GM18870 (cell line): ENCODE results near the gene NRARP.
A peak's percentile ranks its signal among the peaks of the same experiment; 100 is the strongest.

Experiments
- ATAC-seq: cut with Tn5 transposase; IDR thresholded peaks from one replicate; pipeline ENCODE4 v1.9.1; 2021; ENCODE audit warnings: moderate library complexity; ENCODE audit not compliant: unreplicated experiment

Gene NRARP

DNA sequence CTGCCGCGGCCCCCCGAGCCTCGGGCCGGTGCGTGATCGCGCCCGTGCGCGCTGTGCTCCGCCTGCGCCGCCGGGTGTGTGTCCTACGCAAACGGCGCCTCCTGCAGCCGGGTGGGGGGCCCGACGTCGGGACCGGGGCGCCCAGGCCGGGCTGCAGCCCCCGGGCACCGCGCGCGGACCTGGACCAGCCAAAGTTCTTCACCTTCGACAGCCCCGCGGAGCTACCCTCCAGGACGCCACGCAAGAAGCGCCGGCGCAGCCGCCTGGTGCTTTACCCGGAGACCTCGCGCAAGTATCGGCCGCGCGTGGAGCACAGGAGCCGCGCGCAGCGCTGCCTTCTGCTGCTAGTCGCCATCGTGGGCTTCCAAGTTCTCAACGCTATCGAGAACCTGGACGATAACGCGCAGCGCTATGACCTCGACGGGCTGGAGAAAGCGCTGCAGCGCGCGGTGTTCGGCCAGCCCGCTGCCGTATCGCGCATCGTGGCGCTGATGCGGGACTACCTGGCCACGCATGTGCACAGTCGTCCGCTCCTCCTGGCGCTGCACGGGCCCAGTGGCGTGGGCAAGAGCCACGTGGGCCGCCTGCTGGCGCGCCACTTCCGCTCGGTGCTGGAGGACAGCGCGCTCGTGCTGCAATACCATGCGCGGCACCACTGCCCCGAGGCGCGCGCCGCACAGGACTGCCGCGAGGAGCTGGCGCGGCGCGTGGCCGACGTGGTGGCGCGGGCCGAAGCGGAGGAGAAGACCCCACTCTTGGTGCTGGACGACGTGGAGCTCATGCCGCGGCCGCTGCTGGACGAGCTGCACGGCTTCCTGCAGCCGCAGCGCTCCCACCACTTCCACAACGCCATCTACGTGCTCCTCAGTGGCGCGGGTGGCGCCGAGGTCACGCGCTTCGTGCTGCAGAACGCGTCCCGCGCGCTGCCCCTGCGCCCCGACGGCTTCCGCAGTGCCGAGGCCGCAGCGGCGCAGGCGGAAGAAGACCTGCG, 23.1 kb downstream of the NRARP start:
- no peak for ATAC-seq

- no peak for ATAC-seq
These were observed 23.9 kb downstream of the NRARP start for GRCh38 chr9:137278061-137278701.

GRCh38 chr9:137277329-137278041, 24.6 kb downstream of the NRARP start, which contains the start of gene TOR4A:
Gene TOR4A (plus strand): TSS chr9:137277726. CDS start chr9:137278690, 964 bp downstream.
- peak; percentile 63 for ATAC-seq

DNA sequence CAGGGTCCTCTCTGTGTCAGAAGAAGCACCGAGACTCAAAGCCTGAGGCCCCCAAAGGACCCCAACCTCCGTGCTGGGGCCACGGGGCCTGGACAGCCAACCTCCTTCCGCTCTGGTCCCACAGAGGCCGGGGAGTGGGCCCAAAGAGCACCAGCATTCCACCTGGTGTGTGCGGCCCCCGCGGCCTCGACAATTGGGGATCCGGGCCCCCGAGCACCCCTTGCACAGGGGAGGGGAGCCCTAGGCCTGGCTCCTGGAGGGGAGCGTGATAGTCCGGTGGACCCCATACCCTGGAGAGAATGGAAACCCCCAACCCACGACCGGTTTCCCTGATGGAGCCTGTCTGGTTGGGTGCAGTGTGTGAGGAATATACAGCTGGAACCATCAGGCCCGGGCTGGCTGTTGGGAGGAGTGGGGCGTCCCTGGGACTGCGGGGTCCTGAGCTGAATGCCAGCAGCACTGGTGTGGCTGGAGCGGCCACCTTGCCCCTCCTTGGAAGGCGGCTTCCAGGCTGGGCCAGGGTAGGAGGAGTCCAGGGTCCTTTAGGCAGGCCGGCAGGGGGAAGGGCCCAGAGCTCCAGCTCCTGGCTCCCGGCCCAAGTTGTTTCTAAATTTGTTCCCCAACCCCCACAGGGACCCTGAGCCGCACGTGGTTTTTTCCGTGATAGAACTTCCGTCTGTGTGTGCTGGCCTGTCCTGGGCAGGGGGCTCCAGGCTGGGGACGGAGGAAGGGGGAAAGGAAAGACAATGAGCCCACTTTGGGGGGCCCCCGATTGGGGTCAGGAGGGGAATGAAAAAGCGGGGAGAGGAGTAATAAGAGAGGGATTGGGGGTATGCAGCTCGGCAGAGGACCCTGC, 25.4 kb downstream of the NRARP start:
- ATAC-seq: no peak

- no peak for ATAC-seq
These were observed 26.2 kb downstream of the NRARP start for GRCh38 chr9:137275588-137276472.

GRCh38 chr9:137275203-137275587, 26.9 kb downstream of the NRARP start:
- ATAC-seq: no peak

DNA sequence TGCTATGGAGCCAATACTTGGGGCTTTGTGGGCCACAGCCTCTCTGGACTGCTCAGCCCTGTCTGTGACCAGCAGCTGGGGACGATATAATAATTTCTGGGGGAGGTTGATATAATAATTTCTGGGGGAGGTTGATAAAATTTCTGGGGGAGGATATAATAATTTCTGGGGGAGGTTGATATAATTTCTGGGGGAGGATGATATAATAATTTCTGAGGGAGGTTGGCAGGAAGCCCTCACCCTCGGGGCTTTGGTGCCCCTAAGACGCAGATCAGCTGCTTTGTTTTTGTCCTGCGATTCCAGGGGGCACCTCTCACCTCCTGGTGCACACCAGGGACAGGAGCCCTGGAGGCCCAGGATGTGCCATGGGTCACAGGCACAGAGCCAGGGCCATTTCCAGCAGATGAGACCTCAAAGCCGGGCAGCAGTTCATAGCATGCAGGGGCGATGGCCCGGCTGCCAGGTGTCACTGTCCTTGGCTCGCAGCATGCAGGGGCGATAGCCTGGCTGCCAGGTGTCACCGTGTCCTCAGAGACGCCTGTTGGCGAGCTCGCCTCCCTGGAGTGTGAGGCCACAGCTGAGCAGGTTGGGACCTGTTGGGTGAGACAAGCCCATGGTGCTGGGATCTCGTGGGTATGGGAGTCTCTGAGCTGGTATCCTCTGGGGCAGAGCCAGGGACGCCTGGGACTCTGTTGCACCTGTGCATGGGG, 28.3 kb downstream of the NRARP start:
- no peak for ATAC-seq

GRCh38 chr9:137273095-137273490, 29.0 kb downstream of the NRARP start:
- no peak for ATAC-seq

DNA sequence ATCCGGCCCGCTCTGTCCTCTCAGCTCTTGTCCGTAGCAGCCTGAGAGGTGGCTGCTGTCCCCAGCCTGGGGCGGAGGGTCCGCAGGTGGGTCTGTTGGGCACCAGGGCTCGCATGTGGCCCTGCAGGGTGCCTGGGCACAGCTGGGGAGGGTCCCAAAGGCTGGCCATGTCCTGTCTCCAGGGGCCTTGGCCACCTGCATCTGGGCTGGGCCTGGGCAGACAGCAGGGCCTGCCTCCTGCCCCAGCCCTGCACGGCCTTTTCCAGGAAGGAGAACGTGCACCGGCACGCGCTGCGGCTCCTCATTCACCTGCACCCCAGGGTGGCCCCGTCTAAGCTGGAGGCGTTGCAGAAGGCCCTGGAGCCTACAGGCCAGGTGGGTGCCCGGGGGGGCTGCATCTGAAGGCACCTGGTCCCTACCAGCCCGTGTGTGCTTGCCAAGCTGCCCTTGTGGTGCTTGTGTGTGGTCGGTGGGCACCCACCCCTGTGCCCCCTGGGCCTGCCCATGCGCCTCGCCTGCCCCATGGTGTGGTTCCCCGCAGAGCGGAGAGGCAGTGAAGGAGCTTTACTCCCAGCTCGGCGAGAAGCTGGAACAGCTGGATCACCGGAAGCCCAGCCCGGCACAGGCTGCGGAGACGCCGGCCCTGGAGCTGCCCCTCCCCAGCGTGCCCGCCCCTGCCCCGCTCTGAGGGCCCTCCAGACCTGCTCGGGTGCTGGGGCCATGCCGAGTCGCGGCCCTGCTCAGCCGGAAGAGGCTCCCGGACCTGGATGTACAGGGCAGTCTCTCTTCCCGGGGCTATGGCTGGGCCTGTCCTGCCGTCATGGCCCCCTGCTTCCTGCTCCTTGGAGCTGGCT, 29.6 kb downstream of the NRARP start:
- no peak for ATAC-seq

DNA sequence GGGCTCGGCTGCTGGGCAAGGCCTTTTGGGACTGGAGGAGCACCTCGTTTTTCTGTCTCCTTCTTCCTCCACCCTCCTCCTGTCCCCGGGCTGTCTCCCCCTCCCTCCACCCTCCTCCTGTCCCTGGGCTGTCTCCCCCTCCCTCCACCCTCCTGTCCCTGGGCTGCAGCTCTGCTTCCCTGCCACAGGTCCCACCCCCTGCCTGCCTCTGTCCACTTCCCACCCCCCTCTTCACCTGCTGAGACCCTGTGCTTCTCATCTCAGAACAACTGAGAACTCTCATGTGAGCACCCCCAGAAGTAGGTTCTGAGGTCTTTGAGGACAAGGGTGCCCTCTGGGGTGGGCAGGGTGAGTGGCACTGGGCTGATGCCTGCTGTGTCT, 30.4 kb downstream of the NRARP start:
- no peak for ATAC-seq

GRCh38 chr9:137270929-137271695, 31.0 kb downstream of the NRARP start:
- ATAC-seq: no peak

- ATAC-seq: no peak
These were observed 32.8 kb downstream of the NRARP start for GRCh38 chr9:137269231-137269772.

DNA sequence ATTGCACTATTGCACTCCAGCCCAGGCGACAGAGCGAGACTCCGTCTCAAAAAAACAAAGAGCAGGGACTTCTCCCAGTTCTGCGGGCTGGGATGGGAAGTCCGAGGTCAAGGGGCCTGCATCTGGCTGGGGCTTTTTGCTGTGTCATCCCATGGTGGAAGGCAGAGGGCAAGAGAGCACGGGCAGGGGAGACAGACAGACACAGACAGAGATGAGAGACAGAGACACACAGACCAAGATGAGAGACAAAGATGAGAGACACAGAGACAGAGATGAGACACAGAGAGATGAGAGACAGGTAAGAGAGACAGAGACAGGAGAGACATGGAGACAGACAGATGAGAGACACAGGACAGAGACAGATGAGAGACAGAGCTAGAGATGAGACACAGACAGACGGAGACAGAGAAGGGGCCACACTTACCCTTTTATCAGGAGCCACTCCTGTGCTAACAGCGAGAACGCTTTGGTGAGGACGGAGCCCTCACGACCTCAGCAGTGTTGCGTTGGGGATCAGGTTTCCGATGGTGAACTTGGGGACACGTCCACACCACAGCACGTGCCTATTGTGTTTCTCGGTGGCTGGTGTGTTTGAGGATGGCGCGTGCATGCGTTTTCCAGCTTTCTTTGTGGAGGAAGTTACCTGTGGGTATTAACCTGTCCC, 33.4 kb downstream of the NRARP start:
- ATAC-seq: no peak

GRCh38 chr9:137267933-137268355, 34.1 kb downstream of the NRARP start:
- ATAC-seq: no peak

DNA sequence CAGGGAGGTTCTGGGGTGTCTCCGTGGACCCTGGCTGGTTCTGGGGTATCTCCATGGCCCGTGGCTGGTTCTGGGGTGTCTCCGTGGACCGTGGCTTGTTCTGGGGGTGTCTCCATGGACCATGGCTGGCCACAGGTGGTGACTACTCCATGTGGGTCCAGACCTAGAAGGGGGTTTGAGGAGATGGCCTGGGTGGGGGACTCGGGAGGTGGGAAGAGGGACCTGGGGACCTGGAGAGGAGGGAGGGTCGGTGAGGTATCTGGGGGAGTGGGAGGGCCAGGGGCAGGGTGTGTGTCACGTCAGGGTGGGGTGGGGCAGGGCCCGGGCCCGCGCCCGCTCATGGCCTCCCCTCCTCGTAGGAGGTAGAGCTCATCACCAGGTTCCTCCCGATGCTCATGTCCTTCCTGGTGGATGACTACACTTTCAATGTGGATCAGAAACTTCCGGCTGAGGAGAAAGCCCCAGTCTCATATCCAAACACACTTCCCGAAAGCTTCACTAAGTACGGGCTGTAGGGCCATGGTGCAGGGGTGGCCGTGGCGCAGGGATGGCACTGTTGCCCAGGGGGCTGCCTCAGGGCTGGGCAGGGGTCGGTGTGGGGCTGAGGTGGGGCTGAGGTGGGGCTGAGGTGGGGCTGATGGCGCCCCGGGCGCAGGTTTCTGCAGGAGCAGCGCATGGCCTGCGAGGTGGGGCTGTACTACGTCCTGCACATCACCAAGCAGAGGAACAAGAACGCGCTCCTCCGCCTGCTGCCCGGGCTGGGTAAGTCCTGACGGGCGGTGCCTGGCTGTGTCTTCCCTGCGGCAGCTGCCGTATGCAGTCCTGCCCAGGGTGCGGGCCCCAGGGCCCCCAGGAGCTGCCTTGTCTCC, 35.3 kb downstream of the NRARP start:
- ATAC-seq: no peak

GRCh38 chr9:137266162-137266527, 35.9 kb downstream of the NRARP start:
- no peak for ATAC-seq
